GM12873 (cell line): Measurements from ENCODE around the gene GPBAR1.

Source experiments
- CTCF ChIP-seq: IDR thresholded peaks from 2 replicates; pipeline ENCODE4 v1.5.1; 2012; ENCODE audit warnings: low read depth, mild to moderate bottlenecking, moderate library complexity, low read length, control low read depth; ENCODE audit not compliant: insufficient read depth; ENCODE audit errors: missing control alignments

GPBAR1 gene

DNA sequence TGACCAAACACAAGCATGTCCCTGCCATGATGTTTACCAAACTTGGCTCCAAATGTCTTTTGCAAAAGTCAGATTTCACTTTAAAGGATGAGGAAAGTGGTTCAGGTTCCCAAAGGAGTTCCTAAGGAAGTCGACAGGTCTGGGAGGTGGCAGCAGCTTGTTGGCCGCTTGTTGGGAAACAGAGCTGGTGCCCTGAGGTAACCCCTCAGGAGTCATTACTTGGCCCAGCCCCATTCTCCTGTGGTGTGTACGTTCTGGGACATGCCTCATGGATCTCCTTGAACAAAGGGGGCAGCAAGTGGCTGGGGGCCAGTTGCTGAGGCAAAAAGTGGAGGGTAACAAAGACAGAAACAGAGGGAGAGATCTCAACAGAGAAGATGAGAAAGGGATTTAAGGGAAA, 20.6 kb downstream of the GPBAR1 start:
- no peak for TF ChIP-seq CTCF

DNA sequence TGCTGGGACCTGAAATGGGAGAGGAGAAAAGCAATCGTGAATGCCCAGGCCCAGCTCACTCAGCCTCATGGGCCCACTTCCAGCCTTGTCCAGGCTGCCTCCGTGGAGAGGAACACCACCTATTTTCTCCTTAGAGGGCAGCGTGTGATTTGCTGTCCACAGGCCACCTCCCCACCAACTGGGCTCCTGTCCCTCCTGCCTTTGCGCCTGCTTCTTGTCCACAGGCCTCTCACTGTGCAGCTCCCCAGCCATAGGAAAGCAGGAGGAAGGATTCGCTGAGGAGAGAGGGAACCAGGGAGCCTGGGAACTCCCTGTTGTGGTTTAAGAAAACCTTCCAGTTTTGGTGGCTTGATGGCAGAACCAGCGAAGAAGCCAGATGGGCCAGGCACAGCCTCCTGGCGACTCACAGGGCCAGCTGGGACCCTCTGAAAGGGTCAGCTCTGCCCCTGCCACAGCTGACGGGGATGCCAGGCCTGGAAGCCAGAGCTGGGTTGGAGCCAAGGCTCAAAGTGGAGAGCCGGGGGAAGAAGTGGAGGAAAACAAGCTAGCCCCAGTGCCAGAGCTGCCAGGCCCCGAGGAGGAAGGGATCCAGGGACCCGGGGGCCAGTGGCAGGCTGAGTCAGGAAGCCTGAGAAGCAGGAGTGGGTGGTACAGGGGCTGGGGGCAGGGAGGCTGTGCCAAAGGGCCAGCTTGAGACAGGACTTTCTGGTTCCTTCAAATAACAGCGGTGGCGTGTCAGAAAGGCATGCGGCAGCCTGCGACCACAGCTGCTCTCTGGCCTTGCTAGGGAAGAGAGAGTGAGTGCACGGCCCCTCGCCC, 21.6 kb downstream of the GPBAR1 start:
- no peak for TF ChIP-seq CTCF

DNA sequence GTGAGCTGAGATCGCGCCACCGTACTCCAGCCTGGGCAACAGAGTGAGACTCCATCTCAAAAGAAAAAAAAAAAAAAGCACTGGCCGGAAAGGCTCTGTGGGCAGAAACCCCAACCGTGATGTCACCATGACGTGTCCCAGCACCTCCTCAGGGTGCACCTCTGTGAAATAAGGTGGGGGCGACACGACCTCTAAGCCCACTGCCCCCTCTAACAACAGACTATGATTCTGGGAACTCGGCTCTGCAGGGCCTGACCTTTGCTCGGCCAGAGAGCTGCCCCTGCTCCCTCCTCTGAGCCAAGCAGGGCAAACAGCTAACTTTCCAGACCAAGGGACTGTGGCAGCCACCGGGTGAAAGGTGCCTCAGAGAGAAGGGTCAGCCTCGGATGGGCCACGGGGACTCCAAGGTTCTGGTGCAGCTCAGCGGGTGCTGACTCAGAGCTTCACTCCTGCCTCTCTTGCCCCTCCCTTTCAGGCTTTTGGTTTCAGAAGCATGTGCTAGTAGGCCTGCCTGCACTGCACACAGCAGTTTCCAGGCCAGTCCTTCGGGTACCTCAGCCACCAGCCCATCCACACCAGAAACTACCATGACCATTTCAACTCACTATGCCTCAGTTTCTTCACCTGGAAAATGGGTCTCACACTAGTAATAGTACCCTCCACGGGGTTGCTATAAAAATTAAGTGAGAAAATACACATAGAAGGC, 23.4 kb downstream of the GPBAR1 start:
- TF ChIP-seq CTCF = no peak

GRCh38 chr2:218285604-218286003, 24.8 kb downstream of the GPBAR1 start:
- TF ChIP-seq CTCF = no peak

GRCh38 chr2:218286570-218287459, 26.0 kb downstream of the GPBAR1 start:
- no peak for TF ChIP-seq CTCF

GRCh38 chr2:218289639-218290315, 29.0 kb downstream of the GPBAR1 start:
- no peak for TF ChIP-seq CTCF
